CD4-positive, alpha-beta T cell treated with Interleukin-4 for 1 hour (primary cell): Measurements from ENCODE around the gene WWC2.
"Not testable (repeated sequence)": the region's sequence is repeated elsewhere in the genome, so short reads cannot be mapped to it uniquely, and the experiment has no call there.

Experiments
- DNase-seq, 2 donors: peaks; one replicate each; pipeline ENCODE4 v3.0.0-alpha.2; 2020 to 2022

The WWC2 gene

DNA sequence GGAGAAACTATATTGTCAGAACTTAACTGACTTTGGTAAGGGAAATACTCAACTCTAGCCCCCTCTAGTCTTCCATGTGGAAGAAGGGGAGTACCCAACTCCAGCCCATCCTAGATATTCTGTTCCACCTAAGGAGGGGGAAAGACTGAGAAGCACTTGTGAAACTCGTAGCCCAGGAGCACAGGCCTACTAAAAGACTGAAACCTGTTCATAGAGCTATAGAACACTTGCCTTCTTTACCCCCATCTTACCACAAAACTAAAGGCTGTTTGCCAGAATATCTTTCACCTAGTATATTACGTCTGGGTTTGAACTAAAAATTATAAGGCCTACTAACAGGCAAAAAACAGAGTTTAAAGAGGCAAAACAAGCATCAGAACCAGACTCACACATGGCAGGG lies 205.5 kb downstream of the WWC2 start:
- DNase-seq, result no peak

DNA sequence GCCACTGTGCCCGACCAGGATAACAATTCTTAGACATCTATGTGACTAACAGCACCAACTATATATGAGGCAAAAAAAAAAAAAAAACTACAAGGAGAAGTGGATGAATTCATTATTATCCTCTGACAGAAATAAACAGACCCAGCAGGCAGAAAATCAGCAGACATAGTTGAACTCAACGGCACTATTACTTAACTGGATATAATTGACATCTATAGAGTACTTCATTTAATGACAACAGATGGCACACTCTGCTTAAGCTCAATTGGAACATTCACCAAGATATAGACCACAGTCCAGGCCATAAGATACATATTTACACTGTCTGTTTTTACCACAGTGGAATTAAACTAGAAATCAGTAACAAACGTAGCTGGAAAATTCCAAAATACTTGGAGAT lies 207.8 kb downstream of the WWC2 start:
- DNase-seq, result no peak

DNA sequence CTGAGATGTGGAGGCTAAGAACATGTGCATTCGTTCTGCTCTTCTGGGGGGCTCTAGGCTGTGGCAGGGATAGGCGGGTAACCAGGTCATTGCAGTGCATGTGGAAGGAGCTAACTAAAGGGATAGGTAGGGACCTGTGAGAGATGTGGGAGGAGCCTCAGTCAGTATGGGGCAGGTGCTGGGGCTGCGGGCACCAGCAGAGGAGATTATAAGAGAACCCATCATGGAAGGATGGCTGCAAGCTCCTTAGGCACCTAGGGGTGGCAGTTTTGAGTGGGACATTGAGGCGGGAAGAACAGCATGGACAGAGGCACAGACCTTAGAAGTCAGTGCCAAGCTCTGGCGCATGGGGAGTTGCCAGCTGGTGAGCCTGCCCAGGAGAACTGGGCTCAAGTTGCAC lies 213.8 kb downstream of the WWC2 start:
- DNase-seq, result no peak

DNA sequence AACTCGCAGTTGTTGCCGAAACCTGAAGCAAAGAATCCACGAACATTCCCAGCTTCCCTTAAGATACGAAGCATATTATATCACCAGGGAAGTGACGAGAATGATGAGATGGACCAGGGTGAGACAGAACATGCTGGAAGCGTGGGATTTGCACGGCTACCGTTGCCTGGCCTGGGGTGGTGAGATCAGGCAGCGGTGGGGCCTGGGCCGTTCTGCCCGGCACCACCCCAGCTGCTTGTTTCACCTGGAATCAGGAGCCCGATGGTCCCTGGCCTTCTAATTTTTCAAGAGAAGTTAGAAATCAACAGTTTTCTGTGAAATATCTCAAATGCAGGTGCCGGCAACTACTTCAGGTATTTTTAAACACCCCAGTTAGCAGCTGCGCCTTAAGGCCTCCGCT lies 215.3 kb downstream of the WWC2 start:
- DNase-seq, result no peak

DNA sequence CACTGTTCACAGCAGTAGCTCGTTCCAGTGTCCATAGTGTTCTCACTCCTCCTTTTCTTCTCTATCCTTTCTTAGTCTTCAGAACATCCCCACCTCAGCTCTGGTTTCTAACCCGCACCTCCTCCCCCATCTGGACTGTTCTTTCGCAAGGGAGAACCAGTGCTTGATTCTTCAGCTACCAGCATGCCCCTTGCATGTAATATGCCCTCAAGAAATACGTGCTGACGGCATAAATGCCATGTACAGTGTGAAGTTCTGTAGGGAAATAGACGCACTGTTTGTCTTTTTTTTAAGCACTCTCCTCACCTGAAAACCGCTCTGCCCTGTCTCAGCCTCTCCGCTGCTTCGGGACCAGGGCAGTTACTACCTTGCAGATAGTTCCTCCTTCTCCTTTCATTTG lies 215.7 kb downstream of the WWC2 start:
- no peak for DNase-seq

DNA sequence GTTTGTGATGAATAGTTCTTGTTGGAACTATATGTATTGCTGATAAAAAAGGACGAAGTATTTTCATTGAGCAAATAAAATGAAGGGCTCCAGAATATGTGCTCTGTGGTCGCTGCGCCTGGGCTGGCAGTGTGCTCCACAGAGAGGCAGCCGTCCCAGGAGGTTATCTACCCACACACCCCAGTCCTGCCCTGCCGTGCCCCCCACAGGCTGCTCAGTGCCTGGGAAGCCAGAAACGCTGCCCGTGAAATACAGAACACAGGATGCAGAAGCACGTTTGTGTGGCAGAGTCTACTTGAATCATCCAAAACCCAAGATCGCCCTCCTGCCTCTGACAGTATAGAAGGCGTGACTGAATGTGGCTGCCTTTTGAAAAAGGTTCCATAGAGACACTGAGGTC lies 219.6 kb downstream of the WWC2 start:
- DNase-seq, result no peak

DNA sequence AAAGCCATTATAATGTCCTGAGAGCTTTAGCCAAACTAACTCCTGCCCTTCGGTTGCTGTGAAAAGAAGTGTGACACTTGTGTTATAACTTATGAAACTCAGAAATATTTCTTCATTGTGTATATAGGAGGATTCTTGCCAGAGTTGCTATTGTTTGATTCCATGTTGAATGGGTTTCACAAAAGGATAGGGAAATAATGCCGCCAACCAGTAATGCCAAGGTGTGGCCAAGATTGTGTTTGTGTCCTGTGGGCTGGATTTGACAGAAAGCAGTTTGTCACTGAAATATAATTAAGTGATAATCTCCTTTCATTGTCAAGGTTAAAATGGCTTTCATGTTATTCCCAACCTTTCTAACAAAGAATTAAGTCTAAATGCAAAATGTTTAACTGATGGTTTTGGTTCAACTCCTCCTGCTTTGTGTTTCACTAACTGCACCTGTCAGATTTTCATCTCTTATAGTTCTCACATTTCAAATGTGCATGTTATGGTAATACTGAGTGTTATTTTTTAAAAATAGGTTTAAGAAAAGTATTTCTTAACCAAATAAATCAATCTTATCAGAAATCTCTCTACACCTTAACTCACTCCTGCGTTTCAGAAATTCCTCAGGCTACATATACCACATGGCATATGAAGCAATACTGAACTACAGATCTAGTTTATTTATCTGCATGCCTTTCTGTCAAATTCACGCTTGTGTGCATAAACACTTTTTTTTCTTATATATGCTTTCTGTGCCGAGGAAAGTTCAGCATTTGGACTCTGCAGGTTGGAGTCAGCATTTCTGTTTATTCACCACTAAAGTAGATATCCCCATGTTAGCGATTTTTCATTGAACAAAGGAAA lies 221.4 kb downstream of the WWC2 start, which contains the start of gene CLDN22:
Gene CLDN22 (minus strand): TSS at position 66 of the 849 bp plus-strand sequence. CDS start 58 bp downstream, at position 8.
- DNase-seq, result no peak

DNA sequence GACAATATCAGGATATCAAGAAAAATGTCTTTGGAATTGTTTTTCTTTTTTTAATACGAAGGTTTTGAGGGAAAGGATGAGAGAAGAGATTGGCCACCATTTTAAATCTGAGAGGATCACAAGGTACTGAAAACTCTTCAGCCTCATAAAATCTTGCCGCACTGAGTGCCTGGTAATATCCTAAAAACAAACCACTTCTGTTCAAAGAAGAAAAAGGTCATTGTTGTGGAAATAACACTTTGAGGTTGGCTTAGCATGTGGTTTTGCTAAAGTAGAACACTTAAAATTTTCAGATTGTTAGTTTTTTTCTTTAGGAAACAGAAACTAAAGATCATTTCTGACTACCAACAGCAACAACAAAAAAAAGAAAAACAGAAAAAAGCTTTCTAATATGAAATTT lies 222.0 kb downstream of the WWC2 start:
- peak in 1 of 2 donors; percentile 13 for DNase-seq

DNA sequence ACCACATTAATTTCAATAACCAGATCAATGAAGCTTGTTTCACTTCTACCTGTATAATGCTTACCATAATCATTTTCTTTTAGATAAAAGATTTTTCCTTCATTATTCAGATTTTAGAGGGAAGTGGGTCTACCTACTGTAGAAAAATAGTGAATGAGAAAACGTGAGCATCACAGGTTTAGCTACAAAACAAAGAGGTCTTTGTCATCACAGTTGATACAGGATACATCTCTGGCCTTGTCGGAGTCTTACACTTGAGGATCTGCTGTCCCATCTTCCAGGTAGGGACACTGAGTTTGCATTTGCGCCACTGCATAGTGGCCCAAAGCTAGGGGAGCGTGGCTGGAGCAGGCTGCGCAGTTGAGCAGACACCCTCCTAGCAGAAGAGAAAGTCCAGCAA lies 222.5 kb downstream of the WWC2 start:
- no peak for DNase-seq

DNA sequence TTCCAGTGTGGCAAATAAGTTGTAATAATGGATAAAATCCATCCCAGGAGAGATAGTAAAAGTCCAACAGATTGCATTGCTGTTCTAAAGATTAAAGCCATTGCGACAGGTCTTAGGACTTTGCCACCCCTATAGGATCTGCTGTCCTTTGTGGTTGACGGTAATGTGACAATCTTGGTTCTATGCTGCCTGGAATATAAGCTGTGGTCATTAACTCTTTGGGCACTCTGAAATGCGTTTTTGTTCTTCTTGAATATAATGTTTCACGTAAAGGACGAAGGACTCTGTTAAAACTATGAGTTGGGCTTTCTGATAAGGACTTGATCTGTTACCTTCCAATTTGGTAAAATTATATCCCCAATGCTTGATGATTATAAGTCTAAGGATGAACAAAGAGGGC lies 223.3 kb downstream of the WWC2 start, which contains the start of gene CLDN24:
Gene CLDN24 (minus strand): TSS at position 101 of the 400 bp plus-strand sequence. CDS start 0 bp downstream, at position 101.
- no peak for DNase-seq

DNA sequence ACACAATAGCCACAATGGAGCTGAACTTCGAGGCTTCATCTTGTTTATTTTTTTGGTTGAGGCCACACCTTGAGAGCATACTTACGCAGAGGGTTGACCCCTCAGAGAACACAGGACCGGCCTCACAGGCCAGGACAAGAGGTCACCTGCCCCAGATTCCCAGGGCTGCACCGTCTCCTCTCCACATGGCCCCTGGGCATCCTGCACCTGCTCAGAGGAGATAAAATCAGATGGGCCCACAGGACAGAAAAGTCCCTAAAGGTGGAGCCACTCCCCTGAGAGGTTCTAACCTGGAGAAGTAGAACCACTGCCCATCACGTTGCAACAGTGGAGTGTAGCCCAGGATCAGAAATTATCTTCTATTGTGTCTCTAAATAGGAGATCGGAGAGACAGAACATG lies 224.2 kb downstream of the WWC2 start:
- no peak for DNase-seq

DNA sequence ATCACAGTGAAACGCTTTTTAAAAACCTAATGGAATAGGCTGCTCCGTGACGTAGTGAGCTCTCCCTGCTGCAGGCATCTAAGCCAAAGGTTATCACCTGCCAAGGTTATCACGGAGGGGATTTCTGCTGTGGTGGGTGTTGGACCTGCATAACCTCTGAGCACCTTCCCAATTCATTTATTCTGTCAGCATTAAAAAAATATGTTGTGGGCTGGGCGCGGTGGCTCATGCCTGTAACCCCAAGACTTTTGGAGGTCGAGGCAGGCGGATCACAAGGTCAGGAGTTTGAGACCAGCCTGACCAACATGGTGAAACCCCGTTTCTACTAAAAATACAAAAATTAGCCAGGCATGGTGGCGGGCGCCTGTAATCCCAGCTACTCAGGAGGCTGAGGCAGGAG lies 225.0 kb downstream of the WWC2 start:
- not testable (repeated sequence) for DNase-seq

DNA sequence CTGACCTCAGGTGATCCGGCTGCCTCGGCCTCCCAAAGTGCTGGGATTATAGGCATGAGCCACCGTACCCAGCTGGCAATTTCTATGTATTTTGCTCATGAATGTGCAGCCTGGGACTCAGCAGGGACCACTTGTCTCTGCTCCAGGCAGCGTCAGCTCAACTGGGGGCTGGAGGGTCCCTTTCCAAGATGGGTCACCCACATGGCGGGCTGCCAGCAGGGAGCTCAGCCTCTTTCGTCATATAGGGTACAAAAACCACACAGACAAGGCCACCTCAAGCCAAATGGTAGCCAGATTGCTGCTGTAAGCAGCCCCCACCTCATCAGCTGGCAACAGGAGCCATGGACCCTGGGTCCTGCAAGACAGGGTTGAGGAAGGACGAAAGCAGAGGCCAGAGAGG lies 225.6 kb downstream of the WWC2 start:
- no peak for DNase-seq

DNA sequence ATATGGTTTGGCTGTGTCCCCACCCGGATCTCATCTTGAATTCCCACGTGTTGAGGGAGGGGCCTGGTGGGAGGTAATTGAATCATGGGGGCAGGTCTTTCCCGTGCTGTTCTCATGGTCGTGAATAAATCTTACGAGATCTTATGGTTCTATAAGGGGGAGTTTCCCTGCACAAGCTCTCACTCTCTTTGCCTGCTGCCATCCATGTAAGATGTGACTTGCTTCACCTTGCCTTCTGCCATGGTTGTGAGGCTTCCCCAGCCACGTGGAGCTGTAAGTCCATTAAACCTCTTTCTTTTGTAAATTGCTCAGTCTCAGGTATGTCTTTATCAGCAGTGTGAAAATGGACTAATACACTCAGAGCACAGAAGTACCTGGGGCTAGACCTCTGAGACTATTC lies 227.3 kb downstream of the WWC2 start:
- not testable (repeated sequence) for DNase-seq

DNA sequence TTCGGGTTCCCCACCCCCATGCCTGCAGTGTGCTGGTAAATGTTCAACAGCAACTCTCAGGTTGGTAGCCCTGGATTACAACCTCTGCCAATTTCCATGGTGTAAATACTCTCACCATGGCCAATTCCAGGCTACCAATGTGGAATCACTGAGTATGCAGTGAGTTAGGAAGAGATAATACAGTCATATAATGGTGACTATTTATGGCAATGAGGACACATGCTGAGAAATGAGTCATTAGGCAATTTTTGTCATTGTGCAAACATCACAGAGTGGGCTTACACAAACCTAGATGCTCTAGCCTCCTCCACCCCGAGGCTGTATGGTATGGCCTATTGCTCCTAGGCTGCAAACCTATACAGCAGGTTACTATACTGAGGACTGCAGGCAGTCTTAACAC lies 227.8 kb downstream of the WWC2 start:
- DNase-seq, result no peak

DNA sequence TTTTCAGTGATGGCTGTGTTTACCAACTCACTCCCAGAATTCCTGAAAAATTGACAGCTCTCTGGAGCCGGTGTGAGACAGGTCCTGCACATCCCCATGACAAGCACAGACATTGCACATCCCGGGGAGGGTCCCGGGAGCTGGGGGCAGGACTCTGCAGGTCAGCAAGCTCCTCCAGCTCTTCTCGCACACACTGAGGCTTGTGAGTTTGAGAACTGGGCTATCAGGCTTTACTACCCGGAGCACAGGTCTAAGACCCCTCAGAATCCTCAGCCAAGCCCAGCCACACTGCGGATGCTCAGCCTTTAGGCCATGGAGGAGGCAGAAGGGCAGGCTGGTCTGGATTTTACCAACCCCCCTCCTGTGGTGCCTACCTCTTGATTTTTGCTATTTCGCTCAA lies 228.8 kb downstream of the WWC2 start:
- no peak for DNase-seq

DNA sequence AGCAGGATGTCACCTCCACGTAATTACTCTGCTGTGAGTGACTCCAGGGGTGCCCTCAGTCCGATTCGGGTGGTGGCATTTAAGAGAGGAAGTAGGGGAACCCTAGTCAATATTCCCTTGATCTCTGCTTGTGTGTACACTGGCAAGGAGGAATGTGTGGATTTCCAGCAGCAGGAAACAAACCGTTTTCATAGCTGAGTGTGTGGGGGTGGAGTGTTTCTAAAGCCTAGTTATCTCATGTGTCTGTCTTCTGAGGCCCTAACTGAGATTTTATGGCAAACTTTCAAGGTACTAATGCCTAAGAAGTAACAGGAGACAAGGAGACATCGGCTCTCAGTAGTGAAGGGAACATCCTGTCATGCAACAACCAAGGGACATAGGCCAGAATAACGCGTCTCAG lies 229.8 kb downstream of the WWC2 start:
- DNase-seq, result no peak

DNA sequence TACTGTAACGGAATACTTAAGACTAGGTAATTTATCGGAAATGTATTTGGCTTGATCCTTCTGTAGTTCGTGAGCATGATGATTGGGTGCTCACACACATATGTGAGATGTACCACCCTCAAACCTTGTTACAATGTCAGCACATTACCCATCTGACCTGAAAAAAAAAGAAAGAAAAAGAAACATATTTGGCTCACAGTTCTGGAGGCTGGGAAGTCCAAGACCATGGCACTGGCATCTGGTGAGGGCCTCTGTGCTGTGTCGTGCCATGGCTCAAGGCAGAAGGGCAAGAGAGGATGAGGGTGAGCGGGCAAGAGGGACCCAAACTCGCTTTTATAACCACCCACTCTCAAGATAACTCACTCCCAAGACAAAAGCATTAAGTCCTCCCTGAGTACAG lies 230.2 kb downstream of the WWC2 start:
- DNase-seq, result no peak

DNA sequence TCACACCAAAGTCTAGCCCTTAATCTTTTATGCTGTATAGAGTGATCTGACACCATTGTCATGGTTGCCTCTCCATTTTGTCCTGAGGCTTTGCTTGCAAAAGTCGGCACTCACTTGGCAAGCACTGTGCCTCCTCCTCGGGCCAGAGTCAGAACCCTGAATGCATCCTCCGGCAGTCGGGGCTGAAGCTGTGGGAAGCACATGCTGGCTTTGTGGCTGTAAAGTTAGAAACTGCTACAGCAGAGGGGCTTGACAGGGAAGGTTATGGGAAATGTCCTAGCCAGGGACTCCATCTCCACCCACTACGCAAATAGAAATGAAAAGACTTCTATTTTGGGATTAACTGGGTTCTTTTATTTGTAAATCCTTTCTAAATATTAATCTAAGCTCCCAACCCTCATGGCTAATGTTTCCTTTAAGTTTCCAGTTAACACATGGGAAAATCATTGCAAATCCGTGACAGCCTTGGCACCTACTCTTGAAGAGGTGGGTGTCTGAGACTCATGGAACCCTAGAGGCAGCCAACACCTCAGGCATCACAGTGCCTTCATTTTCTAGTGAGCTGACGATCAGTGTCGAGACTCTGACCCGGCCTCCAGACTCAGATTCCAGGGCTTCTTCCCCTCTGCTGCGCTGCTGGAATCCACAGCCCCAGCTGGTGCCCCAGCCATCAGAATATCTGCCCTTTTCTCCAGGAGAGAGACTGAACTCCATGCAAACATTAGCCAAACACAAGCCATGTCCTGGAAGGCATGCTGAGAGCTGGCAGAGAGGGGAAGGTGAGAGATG lies 231.1 kb downstream of the WWC2 start:
- no peak for DNase-seq

DNA sequence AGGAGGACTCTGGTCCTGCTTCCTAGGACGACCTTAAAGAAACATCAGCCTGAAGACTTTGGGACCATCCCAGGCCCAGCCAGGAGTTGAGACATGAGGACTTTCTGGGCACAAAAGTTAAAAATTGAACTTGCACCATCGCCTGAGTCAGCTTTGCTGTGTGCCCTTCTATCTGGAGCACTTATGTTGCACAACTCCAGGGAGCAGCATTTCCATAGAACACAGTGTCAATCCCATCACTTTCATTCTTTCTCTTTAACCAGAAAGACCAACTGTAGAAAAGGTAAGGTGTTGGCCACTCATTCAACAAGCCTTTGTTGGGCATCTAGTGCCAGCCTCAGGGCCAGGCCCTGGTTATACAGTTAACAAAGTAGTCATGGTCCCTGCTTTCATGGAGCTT lies 231.8 kb downstream of the WWC2 start:
- DNase-seq, result no peak

DNA sequence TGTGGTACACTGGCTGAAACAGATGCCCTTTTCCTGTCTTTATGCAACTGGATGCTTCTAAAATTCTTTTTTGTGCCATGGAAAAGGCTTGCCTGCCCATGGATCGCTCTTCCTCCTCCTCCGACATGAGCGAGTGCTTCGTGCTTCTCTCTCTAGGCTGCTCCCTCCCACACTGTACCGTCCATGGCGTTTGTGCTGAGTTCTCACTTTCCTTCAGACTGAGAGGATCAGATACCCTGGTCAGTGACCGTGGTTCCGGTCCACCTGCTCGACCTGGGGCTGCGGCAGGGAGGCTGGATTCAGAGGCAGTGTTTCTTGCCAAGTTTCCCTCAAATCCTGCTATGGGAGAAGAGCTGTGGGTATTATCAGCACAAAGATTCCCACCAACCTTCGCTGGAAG lies 233.4 kb downstream of the WWC2 start:
- DNase-seq, result no peak

DNA sequence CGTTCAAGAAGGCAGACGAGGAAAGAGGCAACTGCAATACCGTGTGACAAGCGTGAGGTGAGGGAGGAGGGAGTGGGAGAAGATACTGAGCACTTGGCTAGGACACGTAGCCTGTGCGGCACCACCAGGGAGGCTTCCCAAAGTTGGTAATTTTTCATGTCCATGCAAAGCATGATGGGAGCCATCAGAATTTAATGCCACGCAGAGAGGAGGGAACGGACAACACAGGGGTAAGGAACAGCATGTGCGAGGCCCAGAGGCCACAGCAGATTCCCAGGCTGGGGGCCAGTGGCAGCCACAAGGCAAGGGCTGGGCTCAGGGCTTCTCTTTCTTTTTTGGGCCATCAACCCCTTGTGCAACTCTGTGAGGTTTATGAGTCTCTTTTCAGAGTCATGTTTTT lies 234.1 kb downstream of the WWC2 start:
- no peak for DNase-seq

DNA sequence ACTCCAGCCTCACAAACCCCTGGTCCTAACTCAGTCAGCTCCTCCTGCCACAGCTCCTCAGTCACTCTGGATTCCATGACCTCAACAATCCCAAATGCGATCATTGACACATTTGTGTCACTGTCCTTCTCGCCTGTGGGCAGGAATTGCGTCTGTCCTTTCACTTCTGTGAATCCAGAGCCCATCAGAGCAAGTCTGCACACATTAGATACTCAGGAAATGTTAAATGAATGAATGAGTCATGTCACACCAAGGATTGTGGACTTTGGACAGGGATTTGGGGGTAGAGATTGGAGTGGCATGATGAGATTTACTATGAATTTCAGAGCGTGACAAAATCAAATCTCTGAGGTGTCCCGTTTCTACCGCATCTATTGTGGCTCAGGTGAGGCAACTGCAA lies 234.9 kb downstream of the WWC2 start:
- DNase-seq, result no peak

DNA sequence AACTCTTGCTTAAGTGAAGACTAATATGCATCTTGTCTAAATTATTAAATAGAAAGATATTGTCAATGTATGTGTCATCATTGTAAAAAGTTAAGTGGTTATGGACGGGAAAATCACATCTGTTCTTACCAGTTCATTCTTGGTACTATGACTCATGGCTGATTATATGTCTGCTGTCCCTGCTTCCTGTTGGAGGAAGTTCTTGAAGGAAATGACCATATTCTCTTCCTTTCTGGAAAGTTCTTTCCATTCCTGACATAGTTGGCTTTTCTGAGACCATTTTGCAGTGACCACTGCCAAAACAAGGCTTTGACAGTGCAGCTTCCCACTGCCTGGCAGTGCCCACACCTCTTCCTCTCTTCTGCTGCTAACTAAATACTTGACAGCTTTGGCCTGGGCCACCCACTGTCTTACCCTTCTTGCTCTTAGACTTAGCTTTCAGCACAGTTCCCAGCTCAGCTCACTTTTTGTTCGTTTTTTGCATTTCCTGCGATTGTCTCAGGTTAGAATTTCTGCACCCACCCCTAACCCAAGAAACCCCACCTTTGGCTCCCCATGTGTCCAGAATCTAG lies 236.4 kb downstream of the WWC2 start:
- DNase-seq, result no peak
